GM19193 (cell line): ENCODE results near the gene SCD.

ENCODE experiments used
- POLR2A ChIP-seq: IDR thresholded peaks from 4 replicates; pipeline ENCODE4 v1.6.1; 2011; ENCODE audit not compliant: insufficient read depth, insufficient read length; ENCODE audit errors: extremely low read depth

The SCD gene

GRCh38 chr10:100346765-100347567 is at the start of gene SCD:
SCD (plus strand) TSS chr10:100347233; CDS start chr10:100347505, 272 bp downstream.
- peak; percentile 73 for TF ChIP-seq POLR2A

DNA sequence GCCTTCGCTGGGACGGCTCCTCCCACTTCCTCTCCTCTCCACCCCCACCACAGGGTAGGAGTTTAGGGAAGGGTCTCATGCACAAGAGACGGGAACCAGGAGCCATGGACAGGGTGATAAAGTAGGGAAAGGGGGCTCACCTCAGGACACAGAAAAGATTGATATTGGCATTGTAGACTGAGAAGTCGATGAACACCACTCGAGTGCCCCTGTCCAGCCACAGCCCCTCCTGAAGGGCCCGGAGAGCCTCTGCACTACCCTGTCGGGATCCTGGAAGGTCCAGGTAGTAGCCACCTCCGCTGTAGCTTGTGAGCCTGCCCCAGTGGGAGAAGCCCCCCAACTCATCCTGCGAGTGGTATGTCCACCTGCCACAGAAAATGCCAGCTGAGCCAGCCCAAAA is 49.8 kb upstream of the SCD start:
- TF ChIP-seq POLR2A = no peak

DNA sequence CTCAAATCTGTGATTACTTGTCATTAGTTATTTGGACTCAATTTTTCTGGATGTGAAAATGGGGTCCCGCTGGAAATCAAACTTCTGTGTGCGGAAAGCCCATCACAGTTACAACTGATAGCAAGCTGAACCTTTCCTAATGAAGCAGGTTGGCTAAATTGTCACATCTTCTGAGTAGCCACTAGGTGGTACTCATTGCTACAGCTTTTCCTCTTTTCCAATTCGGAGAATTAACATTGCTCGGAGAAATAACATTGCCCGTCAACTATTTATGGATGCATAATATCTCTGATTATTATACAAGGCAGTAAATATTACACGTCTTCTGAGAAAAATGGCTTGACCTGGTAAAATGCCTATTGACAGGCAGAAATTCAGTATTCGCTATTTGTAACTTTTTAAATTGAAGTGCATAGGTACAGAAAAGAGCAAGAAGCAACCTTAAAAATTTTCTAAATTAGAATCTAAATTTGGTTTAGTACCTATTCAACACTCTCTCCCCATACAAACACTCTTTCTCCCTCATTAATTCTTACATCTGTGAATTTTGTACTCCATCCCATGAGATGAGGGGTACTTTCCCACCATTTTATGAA is 43.2 kb upstream of the SCD start:
- TF ChIP-seq POLR2A = no peak

- TF ChIP-seq POLR2A = no peak
Measured at GRCh38 chr10:100304414-100304813, 42.6 kb upstream of the SCD start.

DNA sequence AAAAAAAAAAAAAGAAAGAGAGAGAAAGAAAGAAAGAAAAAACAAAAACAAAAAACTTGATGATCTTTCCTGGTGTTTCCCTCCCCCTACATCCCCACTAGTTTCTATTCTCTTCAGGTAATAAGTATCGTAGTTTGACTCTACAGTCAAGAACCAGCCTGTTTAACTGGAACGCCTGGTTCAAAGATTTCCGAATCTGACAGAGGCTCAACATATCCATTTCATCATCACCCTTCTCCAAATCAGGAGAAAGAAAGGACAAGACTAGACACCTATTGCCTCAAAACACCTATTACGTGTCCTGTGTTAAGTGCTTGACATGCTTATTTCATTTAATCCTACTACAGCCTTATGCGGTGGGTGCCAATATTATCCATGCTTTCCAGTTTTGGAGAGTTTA is 40.2 kb upstream of the SCD start:
- TF ChIP-seq POLR2A = no peak

- no peak for TF ChIP-seq POLR2A
Measured at GRCh38 chr10:100307684-100308083, 39.3 kb upstream of the SCD start.

DNA sequence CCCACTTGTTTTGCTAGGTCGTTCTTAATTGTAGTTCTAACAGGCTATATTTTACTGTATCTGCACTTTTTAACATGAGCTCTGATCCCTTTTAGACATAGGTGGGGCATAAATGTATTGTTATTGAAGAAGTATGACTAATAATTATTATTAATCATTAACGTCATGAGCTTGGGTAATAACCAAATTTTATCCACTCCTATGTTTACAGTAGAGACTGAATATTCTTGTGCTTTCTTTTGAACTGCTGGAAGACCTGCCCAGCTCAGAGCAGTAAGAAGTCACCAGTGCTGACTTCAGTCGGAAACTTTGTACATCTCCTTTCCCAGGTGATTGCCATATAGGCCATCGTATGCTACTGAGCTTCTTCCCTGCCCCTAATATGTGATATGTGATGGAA is 35.7 kb upstream of the SCD start:
- TF ChIP-seq POLR2A = no peak

- TF ChIP-seq POLR2A = no peak
Measured at GRCh38 chr10:100315615-100316014, 31.4 kb upstream of the SCD start.

DNA sequence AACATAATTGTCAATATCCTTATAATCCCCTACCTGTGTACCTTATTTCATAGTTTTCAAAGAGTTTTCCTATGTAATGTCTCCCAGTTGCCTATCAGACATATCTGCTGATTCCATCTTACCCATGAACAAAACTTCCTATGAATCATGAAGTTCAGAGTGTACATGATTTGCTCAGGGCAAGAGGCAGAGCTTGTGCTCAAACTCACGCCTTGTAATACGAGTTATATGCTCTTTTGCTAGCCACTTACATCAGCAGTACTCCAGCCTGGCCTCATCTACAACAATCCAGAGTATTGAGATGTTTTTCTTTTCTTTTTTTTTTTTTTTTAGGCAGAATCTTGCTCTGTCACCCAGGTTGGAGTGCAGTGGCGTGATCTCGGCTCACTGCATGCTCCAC is 28.8 kb upstream of the SCD start:
- no peak for TF ChIP-seq POLR2A

DNA sequence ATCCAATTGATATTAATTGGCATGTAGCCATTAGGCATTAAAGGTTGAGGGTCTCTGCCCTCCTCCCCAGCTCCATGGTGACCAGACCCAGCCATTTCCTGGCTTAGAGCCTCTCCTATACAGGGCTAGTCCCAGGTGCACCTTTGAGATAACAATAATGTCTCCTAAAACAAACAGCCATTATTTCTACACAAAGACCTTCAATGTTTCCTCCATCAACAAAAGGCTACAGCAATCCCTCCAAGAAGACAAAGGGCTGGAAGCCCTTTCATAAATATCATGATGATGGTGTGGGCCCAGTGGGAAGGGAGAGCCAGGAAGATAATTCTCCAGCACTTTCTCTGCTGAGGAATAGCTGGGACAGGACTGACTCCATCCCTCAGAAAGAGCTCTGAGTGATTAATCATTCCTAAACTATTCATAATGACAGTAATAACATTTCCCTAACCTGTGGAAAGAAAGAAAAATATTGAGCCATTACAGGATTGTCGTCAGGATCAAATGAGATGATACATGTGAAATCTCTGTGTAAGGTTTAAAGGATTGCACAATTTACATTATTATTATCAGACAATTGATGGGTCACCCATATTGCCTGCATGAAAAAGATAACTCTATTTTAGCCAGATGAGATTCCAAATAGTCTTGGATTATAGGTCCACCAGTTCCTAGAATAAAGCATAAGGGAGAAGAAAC is 27.2 kb upstream of the SCD start:
- no peak for TF ChIP-seq POLR2A

GRCh38 chr10:100325158-100325557 is 21.9 kb upstream of the SCD start:
- TF ChIP-seq POLR2A = no peak

GRCh38 chr10:100327007-100327717 is 19.9 kb upstream of the SCD start:
- TF ChIP-seq POLR2A = peak; percentile 49

DNA sequence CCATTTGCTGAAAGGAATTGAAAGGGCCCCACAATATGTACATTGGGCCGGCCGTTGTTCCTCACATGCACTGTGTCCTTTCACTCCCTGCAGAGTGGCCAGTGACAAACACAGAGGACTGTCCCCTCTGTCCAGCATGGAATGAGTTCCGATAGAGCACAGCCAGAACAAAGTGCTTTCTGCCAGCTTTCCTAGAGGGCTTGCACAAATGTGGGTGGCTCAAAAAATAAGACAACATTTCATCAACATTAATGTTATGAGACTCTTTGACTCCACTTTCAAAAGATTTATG is 19.4 kb upstream of the SCD start:
- TF ChIP-seq POLR2A = no peak

DNA sequence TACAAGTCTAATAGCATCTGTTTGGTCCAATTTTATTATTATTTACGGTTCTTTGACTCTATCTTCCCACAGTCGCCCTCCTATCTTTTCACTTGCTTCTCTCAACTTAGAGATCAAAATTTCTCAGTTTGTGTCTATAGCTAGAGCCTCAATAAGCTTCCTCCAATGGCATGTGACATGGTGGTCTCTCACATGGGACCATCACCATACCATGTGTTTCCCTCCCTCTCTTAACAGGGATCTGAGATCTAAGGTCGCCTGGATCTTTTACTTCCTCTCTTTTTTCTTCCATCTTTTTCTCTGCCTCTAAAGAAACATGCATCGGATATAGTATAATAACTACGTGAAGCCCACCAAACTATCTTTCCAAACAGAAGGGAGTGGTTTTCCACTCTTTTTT is 18.8 kb upstream of the SCD start:
- TF ChIP-seq POLR2A = no peak

GRCh38 chr10:100330079-100330478 is 17.0 kb upstream of the SCD start, which contains the start of gene PKD2L1:
PKD2L1 (minus strand) TSS chr10:100330228; CDS start chr10:100330103, 125 bp downstream.
- no peak for TF ChIP-seq POLR2A
